Esophagus mucosa (tissue), 1 donor: ENCODE data around the gene ETS1. TPM values are rescaled to one million over a fixed set of nuclear protein-coding genes. Genes with fewer than 3 reads are reported as not detected.

Experiments used
- ATAC-seq: fragments of 200-7000 bp; cut with Tn5 transposase; one replicate; pipeline ENCODE4 v1.9.1; 2020
- total RNA-seq: library from RNA; stranded (reverse); gene quantifications from one replicate; pipeline ENCODE4 v1.2.4, GENCODE V29; 2023
- donor health status: DM: yes; HTN: yes; CAD: no.

The ETS1 gene
- total RNA-seq, 1 donor from 2014 or later = 7.8 TPM

GRCh38 chr11:128593281-128593680, 5.9 kb upstream of the ETS1 start:
- no peak for ATAC-seq

- ATAC-seq = no peak
These were observed 5.1 kb upstream of the ETS1 start for GRCh38 chr11:128592454-128592853.

- no peak for ATAC-seq
These were observed 3.2 kb upstream of the ETS1 start for GRCh38 chr11:128590587-128590986.

- no peak for ATAC-seq
These were observed 2.6 kb upstream of the ETS1 start for GRCh38 chr11:128589998-128590397.

- ATAC-seq = no peak
These were observed 735 bp upstream of the ETS1 start for GRCh38 chr11:128588093-128588492.

GRCh38 chr11:128586689-128587088, 669 bp downstream of the ETS1 start:
- no peak for ATAC-seq

- no peak for ATAC-seq
These were observed 1.7 kb downstream of the ETS1 start for GRCh38 chr11:128585498-128586238.

- no peak for ATAC-seq
These were observed 3.1 kb downstream of the ETS1 start for GRCh38 chr11:128584253-128584652.

- ATAC-seq = peak; percentile 50
These were observed 4.6 kb downstream of the ETS1 start for GRCh38 chr11:128582496-128583366.

GRCh38 chr11:128581561-128582272, 5.6 kb downstream of the ETS1 start:
- no peak for ATAC-seq

GRCh38 chr11:128580612-128581011, 6.7 kb downstream of the ETS1 start:
- ATAC-seq = no peak

GRCh38 chr11:128579798-128580504, 7.4 kb downstream of the ETS1 start:
- no peak for ATAC-seq

- no peak for ATAC-seq
These were observed 10.8 kb downstream of the ETS1 start for GRCh38 chr11:128576555-128576954.

- peak; percentile 45 for ATAC-seq
These were observed 11.4 kb downstream of the ETS1 start for GRCh38 chr11:128575961-128576350.

- ATAC-seq = no peak
These were observed 12.0 kb downstream of the ETS1 start for GRCh38 chr11:128575174-128575960.

- no peak for ATAC-seq
These were observed 12.8 kb downstream of the ETS1 start for GRCh38 chr11:128574576-128575011.

GRCh38 chr11:128573638-128574037, 13.7 kb downstream of the ETS1 start:
- ATAC-seq = no peak

GRCh38 chr11:128572965-128573364, 14.4 kb downstream of the ETS1 start:
- ATAC-seq = no peak

GRCh38 chr11:128570632-128571031, 16.7 kb downstream of the ETS1 start:
- ATAC-seq = no peak

GRCh38 chr11:128569291-128569690, 18.1 kb downstream of the ETS1 start:
- ATAC-seq = no peak

GRCh38 chr11:128568166-128568778, 19.1 kb downstream of the ETS1 start:
- peak; percentile 59 for ATAC-seq
